ENCODE results near the gene RBM23. TPM values are rescaled to one million over a fixed set of nuclear protein-coding genes. Genes with fewer than 3 reads are reported as not detected.

The RBM23 gene
- polyA plus RNA-seq, 3 donors = 76.7 to 89.7 (median 85.7) TPM

DNA sequence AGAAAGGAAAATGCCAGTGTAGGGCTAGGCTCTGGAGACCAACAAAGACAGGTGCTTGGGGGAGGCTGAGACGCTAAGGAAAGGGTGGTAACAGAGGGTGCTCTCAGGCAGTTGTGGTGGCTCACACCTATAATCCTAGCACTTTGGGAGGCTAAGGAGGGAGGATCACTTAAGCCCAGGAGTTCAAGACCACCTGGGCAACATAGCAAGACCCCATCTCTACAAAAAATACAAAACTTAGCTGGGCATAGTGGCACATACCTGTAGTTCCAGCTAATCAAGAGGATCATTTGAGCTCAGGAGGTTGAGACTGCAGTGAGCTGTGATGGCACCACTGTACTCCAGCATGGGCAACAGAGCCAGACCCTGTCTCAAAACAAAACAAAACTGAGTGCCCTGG lies 23.5 kb downstream of the RBM23 start:
- Histone ChIP-seq H3K79me2 (ENCODE audit: insufficient read depth, low read length) (no peaks in the 10 kb centered on the region), H2AFZ (ENCODE audit: insufficient read depth, low read depth, low read length, poor library complexity, severe bottlenecking) (no peak overlapping the region), H3K27me3 (ENCODE audit: control insufficient read depth in 2 of 2, insufficient read depth in 2 of 2, low read length in 2 of 2) (no peaks in the 10 kb centered on the region), H3K36me3 (replicated peaks in 1 of 2; ENCODE audit: control insufficient read depth in 1 of 2, insufficient read depth in 2 of 2, low read length in 2 of 2) (peaks cover 18 to 64% of the 10 kb centered on the region in 2 donors), H3K4me1 (ENCODE audit: control insufficient read depth in 1 of 2, insufficient read depth in 2 of 2, low read length in 2 of 2) (no peaks in the 10 kb centered on the region), H3K27ac (ENCODE audit: low read depth in 1 of 2, low read length in 2 of 2) (no peak overlapping the region), H4K20me1 (ENCODE audit: insufficient read depth, low read length) (no peaks in the 10 kb centered on the region), H3K4me2 (replicated peaks; ENCODE audit: extremely low read depth, low read length, poor library complexity, severe bottlenecking) (no peak overlapping the region), H3K9ac (ENCODE audit: insufficient read depth, low read length, poor library complexity, severe bottlenecking) (no peak overlapping the region), H3K4me3 (replicated peaks in 1 of 3; ENCODE audit: low read depth in 2 of 3, low read length in 3 of 3) (no peak overlapping the region), H3K9me3 (replicated peaks in 1 of 2; ENCODE audit: control insufficient read depth in 1 of 2, insufficient read depth in 1 of 2, low read length in 2 of 2) (no peaks in the 10 kb centered on the region)
- H3K36me3 Mint-ChIP-seq = peaks cover 43 to 58% of the 10 kb centered on the region in 2 donors
- DNase-seq = no peak
- intact Hi-C loops (cut with micrococcal nuclease) = no loop called here
- H3K9me3 Mint-ChIP-seq = peaks cover 0 to 2% (median 0%) of the 10 kb centered on the region in 7 donors
- no peak overlapping the region for H3K4me3 Mint-ChIP-seq
- TF ChIP-seq, protein P1, sequence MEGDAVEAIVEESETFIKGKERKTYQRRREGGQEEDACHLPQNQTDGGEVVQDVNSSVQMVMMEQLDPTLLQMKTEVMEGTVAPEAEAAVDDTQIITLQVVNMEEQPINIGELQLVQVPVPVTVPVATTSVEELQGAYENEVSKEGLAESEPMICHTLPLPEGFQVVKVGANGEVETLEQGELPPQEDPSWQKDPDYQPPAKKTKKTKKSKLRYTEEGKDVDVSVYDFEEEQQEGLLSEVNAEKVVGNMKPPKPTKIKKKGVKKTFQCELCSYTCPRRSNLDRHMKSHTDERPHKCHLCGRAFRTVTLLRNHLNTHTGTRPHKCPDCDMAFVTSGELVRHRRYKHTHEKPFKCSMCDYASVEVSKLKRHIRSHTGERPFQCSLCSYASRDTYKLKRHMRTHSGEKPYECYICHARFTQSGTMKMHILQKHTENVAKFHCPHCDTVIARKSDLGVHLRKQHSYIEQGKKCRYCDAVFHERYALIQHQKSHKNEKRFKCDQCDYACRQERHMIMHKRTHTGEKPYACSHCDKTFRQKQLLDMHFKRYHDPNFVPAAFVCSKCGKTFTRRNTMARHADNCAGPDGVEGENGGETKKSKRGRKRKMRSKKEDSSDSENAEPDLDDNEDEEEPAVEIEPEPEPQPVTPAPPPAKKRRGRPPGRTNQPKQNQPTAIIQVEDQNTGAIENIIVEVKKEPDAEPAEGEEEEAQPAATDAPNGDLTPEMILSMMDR (IDR thresholded peaks at IDR 0.05) = no peak
- H3K4me1 Mint-ChIP-seq = peaks cover 2% of the 10 kb centered on the region
- H3K27ac Mint-ChIP-seq = no peak overlapping the region
- H3K27me3 Mint-ChIP-seq (ENCODE audit: low read depth in 3 of 3) = no peaks in the 10 kb centered on the region
- no CpG with 5 or more reads among the region's 1 CpG for WGBS (ENCODE audit: insufficient coverage)

DNA sequence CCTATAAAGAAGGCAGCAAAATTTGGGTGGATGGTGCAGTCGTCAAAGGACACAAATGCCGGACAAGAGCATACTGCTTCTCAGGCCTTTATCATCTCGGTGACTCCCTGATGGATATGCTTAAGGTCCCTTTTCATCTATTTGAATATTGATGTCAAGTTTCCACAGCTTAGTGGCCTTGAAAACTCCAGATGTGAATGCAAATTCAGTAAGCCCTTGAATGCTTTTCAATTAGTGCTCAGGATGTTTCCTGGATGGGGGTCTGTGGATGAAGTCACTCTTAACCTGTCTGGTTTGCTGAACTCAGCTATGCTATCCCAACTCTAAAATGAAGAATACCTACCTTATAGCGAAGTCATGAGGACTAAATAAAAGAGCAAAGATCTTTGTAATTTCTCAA lies 25.2 kb downstream of the RBM23 start:
- H3K27me3 Mint-ChIP-seq (ENCODE audit: low read depth in 3 of 3) = peaks cover 0 to 1% (median 0%) of the 10 kb centered on the region in 3 donors
- no peak overlapping the region for H2AFZ ChIP-seq (ENCODE audit: insufficient read depth, low read depth, low read length, poor library complexity, severe bottlenecking)
- no peaks in the 10 kb centered on the region for H4K20me1 ChIP-seq (ENCODE audit: insufficient read depth, low read length)
- H3K27ac Mint-ChIP-seq = no peak overlapping the region
- H3K27me3 ChIP-seq (ENCODE audit: control insufficient read depth in 2 of 2, insufficient read depth in 2 of 2, low read length in 2 of 2) = no peaks in the 10 kb centered on the region
- no peak overlapping the region for H3K4me3 ChIP-seq (replicated peaks in 1 of 3; ENCODE audit: low read depth in 2 of 3, low read length in 3 of 3)
- H3K9ac ChIP-seq (ENCODE audit: insufficient read depth, low read length, poor library complexity, severe bottlenecking) = no peak overlapping the region
- peaks cover 0 to 2% (median 0%) of the 10 kb centered on the region in 7 donors for H3K9me3 Mint-ChIP-seq
- H3K4me1 ChIP-seq (ENCODE audit: control insufficient read depth in 1 of 2, insufficient read depth in 2 of 2, low read length in 2 of 2) = no peaks in the 10 kb centered on the region
- H3K4me3 Mint-ChIP-seq = no peak overlapping the region
- H3K4me2 ChIP-seq (replicated peaks; ENCODE audit: extremely low read depth, low read length, poor library complexity, severe bottlenecking) = no peak overlapping the region
- no peaks in the 10 kb centered on the region for H3K79me2 ChIP-seq (ENCODE audit: insufficient read depth, low read length)
- H3K4me1 Mint-ChIP-seq = no peaks in the 10 kb centered on the region
- H3K36me3 ChIP-seq (replicated peaks in 1 of 2; ENCODE audit: control insufficient read depth in 1 of 2, insufficient read depth in 2 of 2, low read length in 2 of 2) = peaks cover 8 to 47% of the 10 kb centered on the region in 2 donors
- intact Hi-C loops (cut with micrococcal nuclease) = no loop called here
- H3K36me3 Mint-ChIP-seq = peaks cover 43% of the 10 kb centered on the region in 2 donors
- TF ChIP-seq, protein P1 (IDR thresholded peaks at IDR 0.05) = no peak
- H3K9me3 ChIP-seq (replicated peaks in 1 of 2; ENCODE audit: control insufficient read depth in 1 of 2, insufficient read depth in 1 of 2, low read length in 2 of 2) = no peaks in the 10 kb centered on the region
- DNase-seq = no peak
- no peak overlapping the region for H3K27ac ChIP-seq (ENCODE audit: low read depth in 1 of 2, low read length in 2 of 2)
- no CpG with 5 or more reads among the region's 4 CpGs for WGBS (ENCODE audit: insufficient coverage)

Data from CD14-positive monocyte (primary cell).